CD4-positive, alpha-beta T cell treated with Interleukin-2 at 100 ng/mL for 4 hours (primary cell): ENCODE measurements around the gene PLK5.

Source experiments
- DNase-seq: peaks from one replicate; pipeline ENCODE4 v3.0.0-alpha.2; 2020; ENCODE audit warnings: low spot score

Gene PLK5

DNA sequence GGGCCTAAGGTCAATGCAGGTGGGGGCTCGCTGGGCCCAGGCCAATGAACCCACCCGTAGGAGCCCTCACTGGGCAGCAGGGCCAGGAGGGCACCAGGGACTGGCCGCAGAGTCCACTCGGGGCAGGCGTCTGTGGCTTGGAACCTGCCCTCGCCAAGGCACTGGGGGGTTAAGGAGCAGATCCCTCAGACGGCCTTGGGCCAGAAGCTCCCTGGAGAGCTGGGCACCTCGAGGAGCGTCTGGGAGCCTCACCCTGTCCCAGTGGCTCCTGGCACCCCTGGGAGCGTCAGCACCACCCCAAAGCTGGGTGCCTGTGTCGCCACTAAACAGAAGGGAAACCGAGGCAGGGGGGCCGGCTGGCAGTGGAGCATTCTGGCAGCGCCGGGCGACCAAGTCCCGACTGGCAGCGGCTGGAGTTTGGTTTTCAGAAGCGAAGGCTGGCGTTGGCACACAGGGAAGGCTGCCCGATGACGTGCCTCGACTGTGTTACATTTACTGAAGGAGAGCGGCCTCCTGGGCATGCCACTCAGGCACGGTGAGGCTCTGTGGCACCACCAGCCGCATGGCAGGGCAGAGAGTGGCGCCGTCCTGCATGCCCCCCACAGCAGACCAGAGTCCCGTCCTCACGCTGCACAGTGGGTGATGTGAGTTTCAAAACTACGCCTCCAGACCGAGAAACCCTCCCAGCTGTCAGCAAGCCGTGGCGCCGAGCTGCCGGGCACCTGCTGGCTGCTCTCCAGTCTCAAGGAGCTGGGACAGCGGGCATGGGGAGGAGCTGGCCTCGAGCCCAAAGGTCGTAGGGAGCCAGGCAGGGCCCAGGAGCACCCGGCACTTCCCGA, 53.4 kb downstream of the PLK5 start:
- DNase-seq, result no peak

DNA sequence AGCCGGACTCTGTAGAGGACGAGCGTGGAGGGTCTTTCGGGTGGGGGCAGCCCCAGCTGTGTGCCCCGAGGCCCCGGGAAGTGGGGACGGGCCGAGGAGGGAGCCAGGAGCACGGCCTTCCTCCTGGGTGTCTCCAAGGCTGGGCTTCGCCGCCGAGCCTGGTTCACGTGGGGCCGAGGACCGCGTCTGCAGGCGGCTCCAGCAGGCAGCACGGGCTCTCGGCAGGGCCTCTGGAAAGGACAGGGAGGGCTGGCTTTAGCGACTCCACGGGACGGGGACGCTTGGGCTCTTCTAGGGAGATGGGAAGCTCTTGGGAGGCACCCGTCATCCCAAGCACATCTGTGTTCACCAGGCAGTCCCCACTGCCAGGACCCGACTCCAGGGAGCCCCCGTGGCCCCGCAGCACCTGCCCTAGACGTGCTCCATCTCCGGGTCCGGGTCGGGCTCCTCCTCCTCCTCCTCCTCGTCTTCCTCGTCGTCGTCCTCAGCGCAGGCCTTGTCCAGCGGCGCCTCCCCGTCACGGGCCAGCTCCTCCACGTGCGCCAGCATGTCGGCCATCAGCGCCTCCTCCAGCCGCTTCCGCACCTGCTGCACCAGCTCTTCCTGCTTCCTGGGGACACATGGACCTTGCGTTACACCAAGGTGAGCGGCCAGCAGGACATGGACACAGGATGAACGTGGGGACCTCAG, 54.2 kb downstream of the PLK5 start:
- DNase-seq, result no peak

DNA sequence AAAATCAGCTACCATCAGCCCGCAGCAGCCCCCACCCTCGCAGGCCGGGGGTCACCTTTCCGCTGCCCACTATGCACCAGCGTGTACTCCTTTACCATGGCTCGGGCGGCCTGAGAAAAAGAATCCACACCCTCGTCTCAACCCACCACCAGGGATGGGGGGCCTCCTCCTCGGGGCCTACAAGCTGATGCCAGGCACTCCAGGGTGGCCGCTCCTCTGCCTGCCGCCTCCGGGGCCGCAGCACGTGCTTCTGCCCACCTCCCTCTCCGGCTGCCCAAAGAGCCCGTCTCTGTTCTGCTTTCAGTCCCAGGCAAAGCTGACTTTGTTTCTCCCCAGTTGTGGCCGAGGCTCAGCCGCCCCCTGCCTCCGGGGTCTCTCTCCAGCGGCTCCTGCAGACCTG, 55.3 kb downstream of the PLK5 start:
- DNase-seq, result no peak

DNA sequence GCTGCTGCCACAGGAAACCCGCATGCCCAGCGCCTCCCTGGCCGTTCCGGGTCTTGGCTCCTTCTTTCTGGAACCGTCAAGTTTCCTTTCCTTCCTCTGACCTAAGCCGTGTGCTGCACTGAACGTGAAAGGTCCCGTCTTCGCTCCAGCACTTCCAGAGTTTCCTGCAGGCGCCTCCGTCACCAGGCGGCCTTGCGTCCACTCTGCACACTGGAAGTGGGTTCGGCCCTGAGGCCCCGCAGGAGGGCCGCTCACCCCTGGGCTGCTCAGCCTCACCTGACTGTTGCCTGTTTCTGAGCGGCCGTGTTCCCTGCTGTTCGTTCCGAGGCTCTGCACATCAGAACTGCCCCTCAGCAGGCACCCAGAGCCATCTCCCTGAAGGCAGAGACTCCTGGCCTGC, 56.5 kb downstream of the PLK5 start:
- no peak for DNase-seq

DNA sequence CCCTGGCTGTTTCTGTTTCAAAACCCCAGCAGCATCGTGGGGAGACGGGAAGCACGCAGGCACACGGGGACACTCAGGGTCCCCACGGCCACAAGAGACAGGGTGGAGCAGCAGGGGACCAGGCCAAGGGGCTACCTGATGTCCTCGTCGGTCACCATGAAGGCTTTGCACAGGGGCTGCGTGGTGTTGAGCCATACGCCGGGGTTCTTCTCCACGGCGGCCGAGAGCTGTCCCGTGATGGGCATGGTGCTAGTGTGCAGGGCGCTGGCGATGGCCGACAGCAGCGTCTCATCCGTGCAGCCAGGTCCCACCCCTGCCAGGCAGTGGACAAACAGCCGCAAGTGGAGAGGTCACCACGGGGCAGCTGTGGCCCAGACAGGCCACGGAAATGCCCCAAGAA, 57.1 kb downstream of the PLK5 start:
- DNase-seq, result no peak

DNA sequence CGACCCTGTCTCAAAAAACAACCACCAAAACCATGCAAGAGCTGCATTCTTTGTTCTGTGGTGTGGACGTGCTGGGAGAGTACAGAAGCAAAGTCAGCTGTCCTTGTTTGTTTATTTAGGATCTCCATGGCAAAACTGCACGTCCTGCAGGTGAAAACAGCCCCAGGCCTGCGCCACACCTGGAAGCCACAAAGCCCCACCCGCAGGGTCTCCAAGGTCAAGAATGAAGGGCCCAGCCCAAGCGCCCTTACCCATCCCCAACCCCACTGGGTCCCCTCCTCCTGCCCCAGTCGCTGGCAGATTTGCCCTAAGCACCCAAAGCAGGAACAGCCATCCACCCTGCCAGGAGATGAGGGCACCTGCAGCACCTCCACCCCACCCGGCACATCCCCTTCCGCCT, 58.3 kb downstream of the PLK5 start:
- no peak for DNase-seq

DNA sequence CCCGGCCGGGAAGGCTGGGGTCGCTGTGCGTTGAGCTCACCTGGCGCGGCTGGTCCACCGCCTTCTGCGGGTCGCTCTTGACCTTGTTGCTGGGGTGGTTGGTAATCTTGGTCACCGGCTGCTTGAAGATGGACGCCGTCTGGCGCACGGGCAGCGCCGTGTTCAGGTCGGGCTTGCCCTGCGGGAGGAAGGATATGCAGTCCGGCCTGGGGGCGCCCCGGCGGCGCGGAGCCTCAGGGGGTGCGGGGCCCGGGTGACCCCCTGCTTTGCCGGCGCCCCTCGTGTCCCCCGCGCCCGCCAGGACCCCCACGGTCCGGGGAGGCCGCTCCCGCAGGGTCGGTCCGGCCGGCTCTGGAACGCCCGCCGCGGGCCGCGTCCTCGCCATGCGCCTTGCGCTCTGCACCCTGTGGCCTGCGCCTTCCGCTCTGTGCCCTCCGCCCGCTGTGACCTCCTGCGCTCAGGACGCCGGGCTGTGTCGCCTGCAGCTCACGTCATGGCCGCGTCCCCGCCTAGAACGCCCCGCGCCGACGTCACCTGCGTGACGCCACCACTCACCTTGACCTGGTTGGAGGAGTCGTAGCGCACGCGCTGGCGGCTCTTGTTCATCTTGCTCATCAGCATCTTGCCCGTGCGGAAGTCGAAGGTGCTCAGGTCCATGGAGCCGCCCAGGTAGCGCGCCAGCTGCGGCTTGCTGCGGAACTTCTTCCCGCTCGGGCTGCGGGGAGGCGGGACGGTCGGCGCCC, 60.8 kb downstream of the PLK5 start:
- DNase-seq, result no peak

DNA sequence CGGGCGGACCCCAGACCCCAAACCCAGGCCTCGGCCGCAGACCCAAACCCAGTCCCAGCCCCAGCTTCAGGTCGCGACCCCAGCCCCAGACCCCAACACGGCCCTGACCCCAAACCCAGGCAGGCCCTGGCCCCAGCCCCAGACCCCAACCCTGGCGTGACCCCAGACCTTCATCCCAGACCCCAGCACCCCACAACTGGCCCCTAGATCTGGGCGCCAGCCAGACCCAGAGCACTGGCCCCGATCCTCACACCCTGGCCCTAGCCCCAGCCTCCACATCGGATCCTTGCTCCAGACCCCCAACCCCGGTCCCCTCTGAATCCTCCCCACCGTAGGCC, 61.3 kb downstream of the PLK5 start:
- DNase-seq, result no peak
